OCI-LY3 (cell line): ENCODE results near the gene CPNE4.
A peak's percentile ranks its signal among the peaks of the same experiment; 100 is the strongest.

Source experiments
- H2AFZ ChIP-seq: fragments of 200-600, 300-600 bp; shearing (Covaris generic); 2 replicates; pipeline ENCODE4 v1.6.0; 2014; ENCODE audit warnings: antibody characterized with exemption, low read depth, low read length
- H3K27ac ChIP-seq: fragments of 200-600, 300-600 bp; sonication (generic); 2 replicates; pipeline ENCODE4 v1.5.1; 2014; ENCODE audit warnings: mild to moderate bottlenecking, low read length, moderate library complexity, mixed read lengths
- H3K27me3 ChIP-seq: fragments of 200-600, 300-600 bp; sonication (generic); 2 replicates; pipeline ENCODE4 v1.6.1; 2014; ENCODE audit warnings: low read depth, low read length, mixed read lengths
- H3K36me3 ChIP-seq: fragments of 200-600, 300-600 bp; sonication (generic); replicated peaks from 2 replicates; pipeline ENCODE3; 2014; ENCODE audit warnings: low read depth, low read length, mixed read lengths
- H3K4me1 ChIP-seq: fragments of 300-600, 200-600 bp; sonication (generic); 2 replicates; pipeline ENCODE4 v1.6.1; 2014; ENCODE audit warnings: low read length, mixed read lengths
- H3K4me2 ChIP-seq: fragments of 200-600, 300-600 bp; sonication (generic); 2 replicates; pipeline ENCODE4 v1.6.1; 2014; ENCODE audit warnings: low read length, mixed read lengths
- H3K4me3 ChIP-seq: fragments of 300-600, 200-600 bp; sonication (generic); 2 replicates; pipeline ENCODE4 v1.5.1; 2014; ENCODE audit warnings: antibody characterized with exemption, mild to moderate bottlenecking, low read length, moderate library complexity
- H3K79me2 ChIP-seq: fragments of 300-600, 200-600 bp; shearing (Covaris generic); 2 replicates; pipeline ENCODE4 v1.6.1; 2014; ENCODE audit warnings: mild to moderate bottlenecking, low read length, mixed read lengths
- H3K9ac ChIP-seq: fragments of 300-600, 200-600 bp; shearing (Covaris generic); 2 replicates; pipeline ENCODE4 v1.6.0; 2014; ENCODE audit warnings: mild to moderate bottlenecking, low read length, moderate library complexity
- H3K9me3 ChIP-seq: fragments of 200-600, 300-600 bp; shearing (Covaris generic); 2 replicates; pipeline ENCODE4 v1.6.1; 2014; ENCODE audit warnings: low read length, mixed read lengths; ENCODE audit not compliant: insufficient read depth
- H4K20me1 ChIP-seq: fragments of 200-600, 300-600 bp; sonication (generic); 2 replicates; pipeline ENCODE4 v1.6.1; 2016; ENCODE audit warnings: low read length, mixed read lengths; ENCODE audit not compliant: insufficient read depth
- EZH2phosphoT487 ChIP-seq: fragments of 200-600 bp; shearing (Covaris generic); IDR thresholded peaks from 2 replicates; pipeline ENCODE4 v1.6.1; 2018; ENCODE audit warnings: antibody characterized with exemption, mixed run types, low read depth
- TF ChIP-seq, protein P1 (sequence below): fragments of 200-600, 300-600 bp; sonication (generic); IDR thresholded peaks from 2 replicates; pipeline ENCODE4 v1.5.1; 2014; ENCODE audit warnings: antibody characterized with exemption, low read length, low read depth

The CPNE4 gene

DNA sequence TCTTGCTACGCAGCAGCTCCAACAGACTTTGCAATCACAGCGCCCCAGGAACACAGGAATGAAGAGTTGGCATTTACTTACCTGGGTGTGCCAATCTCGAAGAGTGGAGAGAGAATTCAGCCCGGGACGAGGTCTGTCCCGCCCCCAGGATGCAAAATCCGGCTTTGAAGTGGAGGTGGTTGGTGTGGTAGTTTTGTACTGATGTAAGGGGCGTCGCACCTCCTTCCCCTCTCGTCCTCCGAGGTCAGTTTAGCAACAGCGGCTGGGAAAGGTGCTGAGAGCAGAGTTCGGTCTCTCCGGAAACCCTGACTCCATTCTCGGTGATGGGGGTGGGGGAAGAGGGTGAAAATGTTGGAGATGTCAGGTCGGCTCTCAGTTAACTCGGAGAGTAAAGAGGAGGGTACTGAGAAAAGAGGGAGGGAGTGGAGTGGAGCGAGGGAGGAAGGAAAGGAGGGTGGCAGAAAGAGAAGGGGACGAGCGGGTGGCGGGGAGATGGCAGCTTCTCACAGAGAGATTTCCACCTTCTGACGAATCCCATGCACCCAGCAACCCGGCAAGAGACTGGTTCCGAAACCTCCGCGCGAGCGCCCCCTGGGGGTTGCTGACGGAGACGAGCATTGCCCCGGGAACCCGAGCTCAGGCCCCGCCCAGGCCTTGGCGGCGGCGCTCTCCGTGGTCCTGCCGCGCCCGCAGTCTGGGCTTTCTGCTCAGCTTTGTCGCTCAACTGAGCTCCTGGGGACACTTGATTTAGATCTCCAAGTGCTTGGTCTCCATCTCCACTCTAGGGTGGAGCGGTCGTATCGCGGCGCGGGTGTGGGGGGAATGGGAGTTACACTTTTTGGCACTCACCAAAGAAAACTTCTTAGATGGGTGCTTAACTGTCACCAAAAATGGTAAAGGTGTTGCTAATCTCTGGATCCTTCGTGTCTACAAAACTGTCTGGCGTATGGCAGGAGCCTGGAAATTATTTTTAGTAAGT lies at the start of gene CPNE4:
CPNE4 (minus strand) TSS at position 529 of the 979 bp plus-strand sequence.
- Histone ChIP-seq H3K4me2 (peak within 1 kb of the TSS; percentile 92), H3K27ac (no peak within 1 kb of the TSS), H3K4me3 (peak within 1 kb of the TSS; percentile 79), H3K79me2 (no peaks in the 10 kb centered on the region), H3K9ac (no peak within 1 kb of the TSS), H3K4me1 (peaks cover 11% of the 10 kb centered on the region), H2AFZ (0 out of 2 replicates have a peak within 1 kb of the TSS, but pooled peaks have one; percentile 43), H3K9me3 (no peaks in the 10 kb centered on the region), H3K27me3 (peaks cover 23% of the 10 kb centered on the region; the same call in 1 of the 2 replicates), H4K20me1 (no peaks in the 10 kb centered on the region), H3K36me3 (no peaks in the 10 kb centered on the region)
- TF ChIP-seq EZH2phosphoT487, result no peak
- TF ChIP-seq, protein P1, sequence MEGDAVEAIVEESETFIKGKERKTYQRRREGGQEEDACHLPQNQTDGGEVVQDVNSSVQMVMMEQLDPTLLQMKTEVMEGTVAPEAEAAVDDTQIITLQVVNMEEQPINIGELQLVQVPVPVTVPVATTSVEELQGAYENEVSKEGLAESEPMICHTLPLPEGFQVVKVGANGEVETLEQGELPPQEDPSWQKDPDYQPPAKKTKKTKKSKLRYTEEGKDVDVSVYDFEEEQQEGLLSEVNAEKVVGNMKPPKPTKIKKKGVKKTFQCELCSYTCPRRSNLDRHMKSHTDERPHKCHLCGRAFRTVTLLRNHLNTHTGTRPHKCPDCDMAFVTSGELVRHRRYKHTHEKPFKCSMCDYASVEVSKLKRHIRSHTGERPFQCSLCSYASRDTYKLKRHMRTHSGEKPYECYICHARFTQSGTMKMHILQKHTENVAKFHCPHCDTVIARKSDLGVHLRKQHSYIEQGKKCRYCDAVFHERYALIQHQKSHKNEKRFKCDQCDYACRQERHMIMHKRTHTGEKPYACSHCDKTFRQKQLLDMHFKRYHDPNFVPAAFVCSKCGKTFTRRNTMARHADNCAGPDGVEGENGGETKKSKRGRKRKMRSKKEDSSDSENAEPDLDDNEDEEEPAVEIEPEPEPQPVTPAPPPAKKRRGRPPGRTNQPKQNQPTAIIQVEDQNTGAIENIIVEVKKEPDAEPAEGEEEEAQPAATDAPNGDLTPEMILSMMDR, result peak; percentile 53

DNA sequence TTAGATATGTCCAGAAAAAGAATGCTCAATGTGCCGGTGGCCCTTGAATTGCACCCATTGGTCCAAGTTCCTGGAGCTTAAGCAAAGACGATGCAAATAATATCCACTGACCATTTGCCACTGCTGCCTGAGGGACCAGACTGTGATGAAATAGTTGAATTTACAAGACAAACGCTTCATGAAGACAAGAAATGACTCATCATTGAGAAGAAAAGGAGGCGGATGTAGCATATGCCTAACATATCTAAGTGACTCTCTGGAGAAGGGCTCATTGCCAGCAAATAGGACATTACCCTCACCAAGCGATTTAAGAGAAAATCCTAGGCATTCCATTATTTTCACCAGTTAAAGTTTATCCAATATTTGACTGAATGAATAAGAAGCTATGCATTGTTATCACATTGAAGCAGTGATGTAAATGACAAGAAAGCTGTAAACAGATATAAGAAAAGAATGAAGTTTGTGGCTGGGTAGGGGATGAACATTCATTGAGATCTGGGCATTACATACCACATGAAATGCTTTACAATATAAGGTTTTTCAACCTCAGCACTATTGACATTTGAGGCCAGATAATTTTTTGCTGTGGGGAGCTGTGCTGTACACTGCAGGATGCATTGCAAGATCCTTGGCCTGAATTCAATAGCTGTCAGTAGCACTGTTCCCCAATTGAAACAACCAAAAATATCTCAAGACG lies 48.9 kb upstream of the CPNE4 start:
- peaks cover 6% of the 10 kb centered on the region for H3K27me3 ChIP-seq
- H3K79me2 ChIP-seq, result no peaks in the 10 kb centered on the region
- TF ChIP-seq, protein P1, result no peak
- TF ChIP-seq EZH2phosphoT487, result no peak
- no peak overlapping the region for H3K4me3 ChIP-seq
- H4K20me1 ChIP-seq, result no peaks in the 10 kb centered on the region
- no peaks in the 10 kb centered on the region for H3K4me1 ChIP-seq
- no peak overlapping the region for H2AFZ ChIP-seq
- H3K9ac ChIP-seq, result no peak overlapping the region
- H3K9me3 ChIP-seq, result no peaks in the 10 kb centered on the region
- H3K4me2 ChIP-seq, result no peak overlapping the region
- no peaks in the 10 kb centered on the region for H3K36me3 ChIP-seq
- H3K27ac ChIP-seq, result no peak overlapping the region

DNA sequence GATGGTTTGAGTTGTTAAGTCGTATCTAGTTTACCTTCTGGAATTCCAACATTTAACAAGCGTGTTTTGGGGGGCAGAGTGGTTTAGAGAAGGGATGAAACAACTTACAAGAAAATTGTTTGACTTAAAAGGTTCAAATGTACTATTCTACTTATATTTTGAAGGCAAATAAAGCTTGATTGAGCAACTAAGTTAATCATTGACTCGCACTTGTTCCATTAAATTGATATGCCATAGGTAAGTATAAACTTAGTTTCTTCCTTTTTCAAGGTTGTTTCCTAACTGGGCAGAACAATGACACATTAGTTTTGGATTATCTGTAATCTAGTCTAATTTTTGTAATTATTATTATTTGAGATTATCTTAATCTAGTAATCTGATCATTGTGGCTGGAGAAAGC lies 48.3 kb upstream of the CPNE4 start:
- no peak overlapping the region for H2AFZ ChIP-seq
- no peaks in the 10 kb centered on the region for H3K9me3 ChIP-seq
- H3K4me3 ChIP-seq, result no peak overlapping the region
- no peaks in the 10 kb centered on the region for H4K20me1 ChIP-seq
- TF ChIP-seq, protein P1, result no peak
- TF ChIP-seq EZH2phosphoT487, result no peak
- H3K36me3 ChIP-seq, result no peaks in the 10 kb centered on the region
- H3K9ac ChIP-seq, result no peak overlapping the region
- no peaks in the 10 kb centered on the region for H3K79me2 ChIP-seq
- H3K4me2 ChIP-seq, result no peak overlapping the region
- H3K27ac ChIP-seq, result no peak overlapping the region
- H3K27me3 ChIP-seq, result peaks cover 6% of the 10 kb centered on the region
- no peaks in the 10 kb centered on the region for H3K4me1 ChIP-seq

DNA sequence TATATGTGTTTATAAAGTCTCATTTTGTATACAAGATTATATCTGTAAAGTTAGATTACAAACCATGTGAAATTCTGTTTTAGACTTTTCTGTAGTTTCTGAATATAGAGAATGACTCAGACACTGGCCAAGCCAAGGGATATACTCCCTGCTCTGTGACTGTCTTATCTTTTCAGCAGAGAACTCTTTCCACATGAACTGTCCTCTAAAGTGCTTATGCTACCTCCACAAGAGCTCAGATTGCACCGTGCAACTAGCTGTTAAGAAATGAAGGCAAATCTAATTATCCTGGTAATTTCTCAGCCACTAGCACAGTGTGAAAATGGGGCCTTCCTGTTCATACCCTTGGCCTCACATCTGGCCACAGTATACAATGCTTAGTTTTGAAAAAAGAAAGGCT lies 44.3 kb upstream of the CPNE4 start:
- no peak overlapping the region for H3K4me2 ChIP-seq
- no peaks in the 10 kb centered on the region for H3K4me1 ChIP-seq

More for the DNA sequence above, 44.3 kb upstream of the CPNE4 start:
- no peak overlapping the region for H3K4me3 ChIP-seq
- H3K27me3 ChIP-seq, result peaks cover 3% of the 10 kb centered on the region; the same call in 1 of the 2 replicates
- H3K27ac ChIP-seq, result no peak overlapping the region
- H3K9me3 ChIP-seq, result no peaks in the 10 kb centered on the region
- H3K36me3 ChIP-seq, result no peaks in the 10 kb centered on the region
- no peak for TF ChIP-seq EZH2phosphoT487
- TF ChIP-seq, protein P1, result no peak
- no peaks in the 10 kb centered on the region for H4K20me1 ChIP-seq
- H2AFZ ChIP-seq, result no peak overlapping the region
- no peak overlapping the region for H3K9ac ChIP-seq
- no peaks in the 10 kb centered on the region for H3K79me2 ChIP-seq
